Right cardiac atrium (tissue), 5 donors: ENCODE data around the gene LILRA2. TPM values are rescaled to one million over a fixed set of nuclear protein-coding genes. Genes with fewer than 3 reads are reported as not detected.
"Not testable (repeated sequence)": the region's sequence is repeated elsewhere in the genome, so short reads cannot be mapped to it uniquely, and the experiment has no call there.

ENCODE experiments used
- ATAC-seq, 2 donors: fragments of 200-7000 bp; cut with Tn5 transposase; one replicate each; pipeline versions ENCODE4 v1.8.0 to v1.9.1; 2020; ENCODE audit warnings: moderate library complexity in 2 of 2, mild to moderate bottlenecking in 1 of 2
- DNase-seq, 3 donors: peaks; one replicate each; pipeline ENCODE4 v3.0.0-alpha.2; 2020
- H3K27ac ChIP-seq: one replicate; pipeline ENCODE4 v1.5.1; 2013; ENCODE audit warnings: mild to moderate bottlenecking, low read length, control low read depth, moderate library complexity
- H3K27me3 ChIP-seq: one replicate; pipeline ENCODE4 v1.6.1; 2013; ENCODE audit not compliant: control insufficient read depth, insufficient read depth
- H3K4me1 ChIP-seq: one replicate; pipeline ENCODE4 v1.6.1; 2013; ENCODE audit warnings: low read length; ENCODE audit not compliant: control insufficient read depth, insufficient read depth
- H3K4me3 ChIP-seq: one replicate; pipeline ENCODE4 v1.5.1; 2013; ENCODE audit warnings: low read length, control low read depth
- H3K9me3 ChIP-seq: one replicate; pipeline ENCODE4 v1.6.1; 2013; ENCODE audit warnings: low read length; ENCODE audit not compliant: control insufficient read depth
- WGBS: extraction: QIAGEN DNeasy Blood & Tissue Kit; methylation state at CpG from one replicate; pipeline ENCODE4 v1.1.7; 2013; 5-methylcytosine and 5-hydroxymethylcytosine counted together
- intact Hi-C, 4 donors: fragments of 100-400 bp; cut with DNase I; formaldehyde crosslinking; loops; one replicate each; pipeline versions ENCODE4 v1.11.0 to v1.14.0; 2022 to 2023
- polyA plus RNA-seq: library from polyadenylated mRNA; stranded (reverse); fragments of 200-250 nt; gene quantifications from one replicate; pipeline ENCODE4 v1.2.3, GENCODE V29; 2013
- total RNA-seq, 4 donors: library from RNA; stranded (reverse); fragmentation: NEBNext Ultra II Directional; extraction: Animal tissue kit (Norgen Biotek cat#: 25700); gene quantifications; one replicate each; pipeline ENCODE4 v1.2.1, GENCODE V29; 2021
- donor health status: healthy with polysubstance abuse.
- donor health status: DM: no; HTN: yes; CAD: no.
- donor health status: DM: no; HTN: no; CAD: no.
- donor health status: DM: no; HTN: yes; CAD: no; lungs with severe emphysema.
- donor health status: DM: yes; HTN: yes; CAD: no.

Gene LILRA2
- total and polyA plus RNA-seq, 5 donors: 0.88 to 5.6 (median 2.7) TPM

DNA sequence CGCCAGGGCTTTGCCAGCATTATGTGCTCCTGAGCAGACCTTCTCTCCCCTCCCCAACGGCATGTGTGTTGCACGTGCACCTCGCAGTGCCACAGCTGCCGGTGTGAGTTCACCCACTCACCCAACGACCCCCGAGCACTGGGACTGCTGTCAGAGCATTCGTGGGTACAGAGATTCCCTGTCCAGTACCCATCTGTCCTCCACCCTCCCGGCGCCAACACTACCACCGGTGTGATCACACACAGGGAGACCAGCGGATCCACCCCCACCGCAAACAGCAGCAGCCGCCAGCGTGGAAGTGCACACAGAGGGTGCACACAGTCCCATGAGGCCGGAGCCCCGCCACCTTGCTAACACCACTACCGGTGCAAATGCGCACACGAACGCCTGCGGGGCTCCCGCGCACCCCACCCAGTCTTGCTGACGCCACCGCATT lies 35.8 kb downstream of the LILRA2 start:
- intact Hi-C loops: no loop called here
- Histone ChIP-seq H3K27ac (no peak overlapping the region), H3K27me3 (no peaks in the 10 kb centered on the region), H3K4me1 (no peaks in the 10 kb centered on the region), H3K4me3 (no peak overlapping the region), H3K9me3 (peaks cover 1% of the 10 kb centered on the region)
- ATAC-seq (no peak), DNase-seq (peak in 1 of 3 donors; percentile 41)
- WGBS: 86% methylated on average over 26 of the region's 26 CpGs

DNA sequence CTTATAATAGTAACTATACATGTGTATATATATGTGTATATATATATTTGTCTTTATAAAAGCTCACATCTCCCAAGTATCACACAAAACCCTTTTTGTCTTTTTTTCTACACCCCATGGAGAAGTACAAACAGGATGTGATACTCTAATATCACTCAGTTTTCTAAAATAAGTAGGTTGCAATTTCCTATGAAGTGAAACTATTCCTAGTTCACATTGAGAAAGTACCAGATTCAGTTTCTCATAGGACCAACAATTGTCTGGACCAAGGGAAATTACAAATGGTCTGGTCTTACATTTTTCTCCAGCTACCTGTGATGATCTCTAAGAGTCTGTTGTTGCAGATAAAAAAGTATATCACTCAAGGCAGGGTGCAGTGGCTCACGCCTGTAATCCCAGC lies 38.8 kb downstream of the LILRA2 start:
- peaks cover 1% of the 10 kb centered on the region for H3K9me3 ChIP-seq
- H3K27ac ChIP-seq: no peak overlapping the region
- no peak overlapping the region for H3K4me3 ChIP-seq
- H3K27me3 ChIP-seq: no peaks in the 10 kb centered on the region
- WGBS: 81% methylated on average over 1 of the region's 1 CpG
- H3K4me1 ChIP-seq: no peaks in the 10 kb centered on the region
- no peak for ATAC-seq
- no peak for DNase-seq
- intact Hi-C loops: no loop called here

DNA sequence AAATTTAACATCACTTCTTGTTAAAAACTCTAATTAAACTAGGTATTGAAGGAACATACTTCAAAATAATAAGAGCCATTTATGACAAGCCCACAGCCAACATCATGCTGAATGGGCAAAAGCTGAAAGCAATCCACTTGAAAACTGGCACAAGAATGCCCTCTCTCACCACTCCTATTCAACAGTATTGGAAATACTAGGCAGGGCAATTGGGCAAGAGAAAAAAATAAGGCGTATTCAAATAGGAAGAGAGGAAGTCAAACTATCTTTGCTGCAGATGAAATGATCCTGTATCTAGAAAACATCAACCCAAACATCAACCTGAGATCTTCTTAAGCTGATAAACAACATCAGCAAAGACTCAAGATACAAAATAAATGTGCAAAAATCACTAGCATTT lies 41.1 kb downstream of the LILRA2 start:
- no peak for ATAC-seq
- DNase-seq: no peak
- 81% methylated on average over 1 of the region's 1 CpG for WGBS
- Histone ChIP-seq H3K4me1 (no peaks in the 10 kb centered on the region), H3K9me3 (peaks cover 1% of the 10 kb centered on the region), H3K4me3 (no peak overlapping the region), H3K27me3 (no peaks in the 10 kb centered on the region), H3K27ac (no peak overlapping the region)
- intact Hi-C loops: no loop called here

DNA sequence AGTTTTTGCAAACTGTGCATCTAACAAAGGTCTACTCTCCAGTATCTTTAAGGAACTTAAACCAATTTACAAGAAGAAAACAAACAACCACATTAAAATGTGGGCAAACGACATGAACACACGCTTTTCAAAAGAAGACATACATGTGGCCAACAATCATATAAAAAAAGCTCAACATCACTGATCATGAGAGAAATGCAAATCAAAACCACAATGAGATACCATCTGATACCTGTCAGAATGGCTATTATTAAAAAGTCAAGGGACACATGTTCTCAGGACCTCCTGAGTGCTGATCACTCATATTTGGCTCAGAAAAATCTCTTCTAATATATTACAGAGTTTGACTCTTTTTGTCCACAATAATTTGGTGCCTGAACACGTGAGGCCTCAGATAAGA lies 42.5 kb downstream of the LILRA2 start:
- peaks cover 1% of the 10 kb centered on the region for H3K9me3 ChIP-seq
- intact Hi-C loops: no loop called here
- H3K4me3 ChIP-seq: no peak overlapping the region
- DNase-seq (no peak), ATAC-seq (no peak)
- H3K4me1 ChIP-seq: no peaks in the 10 kb centered on the region
- H3K27me3 ChIP-seq: no peaks in the 10 kb centered on the region
- no peak overlapping the region for H3K27ac ChIP-seq
- WGBS: 60% methylated on average over 3 of the region's 3 CpGs

DNA sequence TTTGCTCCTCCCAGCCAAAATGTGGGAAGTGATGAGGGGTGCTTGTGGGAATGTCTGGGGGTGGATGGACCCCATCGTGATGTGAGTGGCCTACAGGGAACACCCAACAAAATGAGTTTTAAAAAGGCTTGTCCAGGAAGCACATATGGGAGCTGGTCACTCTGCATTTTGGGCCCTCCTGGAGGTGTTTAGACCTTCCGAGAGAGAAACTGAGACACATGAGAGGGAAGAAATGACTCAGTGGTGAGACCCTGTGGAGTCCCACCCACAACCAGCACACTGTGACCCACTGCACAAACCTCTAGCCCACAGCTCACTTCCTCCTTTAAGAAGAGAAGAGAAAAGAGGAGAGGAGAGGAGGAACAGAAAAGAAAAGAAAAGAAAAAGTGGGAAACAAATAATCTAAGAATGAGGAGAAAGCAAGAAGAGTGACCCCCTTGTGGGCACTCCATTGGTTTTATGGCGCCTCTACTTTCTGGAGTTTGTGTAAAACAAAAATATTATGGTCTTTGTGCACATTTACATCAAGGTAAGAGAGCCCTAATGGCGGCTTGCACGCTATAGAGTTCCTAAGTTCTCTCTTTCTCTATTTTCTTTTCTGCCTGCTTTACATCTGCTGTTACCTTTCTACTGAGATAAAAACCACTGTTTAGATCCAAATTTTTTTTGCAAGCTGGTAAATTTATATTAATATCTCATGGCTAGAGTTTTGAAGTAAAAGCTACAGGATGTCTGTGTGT lies 43.4 kb downstream of the LILRA2 start:
- intact Hi-C loops: no loop called here
- H3K4me3 ChIP-seq: no peak overlapping the region
- no peaks in the 10 kb centered on the region for H3K27me3 ChIP-seq
- DNase-seq: peak in 1 of 3 donors; percentile 1
- H3K4me1 ChIP-seq: no peaks in the 10 kb centered on the region
- no peaks in the 10 kb centered on the region for H3K9me3 ChIP-seq
- ATAC-seq: no peak
- 45% methylated on average over 5 of the region's 5 CpGs for WGBS
- H3K27ac ChIP-seq: no peak overlapping the region

DNA sequence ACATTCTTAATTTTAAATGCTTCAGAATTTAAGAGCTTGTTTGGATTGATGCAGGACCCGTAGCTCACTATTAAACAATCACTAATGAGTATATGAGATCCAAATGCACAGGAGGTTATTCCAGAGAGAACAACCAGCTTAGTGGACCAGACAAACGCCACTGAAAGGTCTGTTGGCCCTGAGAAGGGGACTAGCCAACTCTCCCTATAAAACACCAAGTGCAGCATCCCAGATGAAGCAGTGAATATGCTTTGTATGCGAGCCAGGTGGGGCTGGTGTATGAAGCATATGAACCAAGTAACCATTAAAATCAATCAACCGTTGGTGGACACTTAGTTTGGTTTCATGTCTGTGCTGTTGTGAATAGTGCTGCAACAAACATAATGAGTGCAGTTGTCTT lies 46.9 kb downstream of the LILRA2 start:
- no peaks in the 10 kb centered on the region for H3K27me3 ChIP-seq
- DNase-seq: no peak
- no peak for ATAC-seq
- no peaks in the 10 kb centered on the region for H3K4me1 ChIP-seq
- no peak overlapping the region for H3K27ac ChIP-seq
- 68% methylated on average over 4 of the region's 4 CpGs for WGBS
- no peaks in the 10 kb centered on the region for H3K9me3 ChIP-seq
- intact Hi-C loops: no loop called here
- no peak overlapping the region for H3K4me3 ChIP-seq

DNA sequence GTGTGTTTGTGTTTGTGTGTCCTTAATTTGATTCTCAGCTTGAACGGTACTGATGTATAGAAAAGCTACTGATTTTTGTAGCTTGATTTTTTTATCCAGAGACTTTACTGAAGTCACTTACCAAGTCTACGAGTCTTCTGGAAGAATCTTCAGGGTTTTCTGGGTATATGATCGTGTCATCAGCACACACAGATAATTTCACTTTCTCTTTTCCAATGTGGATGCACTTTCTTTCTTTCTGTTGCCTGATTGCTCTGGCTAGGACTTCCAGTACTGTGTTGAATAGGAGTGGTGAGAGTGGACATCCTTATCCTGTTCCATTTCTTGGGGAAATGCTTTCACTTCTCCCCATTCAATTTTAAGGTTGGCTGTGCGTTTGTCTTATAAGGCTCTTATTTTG lies 48.8 kb downstream of the LILRA2 start:
- WGBS: 61% methylated on average over 4 of the region's 4 CpGs
- Histone ChIP-seq H3K4me3 (no peak overlapping the region), H3K27ac (no peak overlapping the region)

DNA sequence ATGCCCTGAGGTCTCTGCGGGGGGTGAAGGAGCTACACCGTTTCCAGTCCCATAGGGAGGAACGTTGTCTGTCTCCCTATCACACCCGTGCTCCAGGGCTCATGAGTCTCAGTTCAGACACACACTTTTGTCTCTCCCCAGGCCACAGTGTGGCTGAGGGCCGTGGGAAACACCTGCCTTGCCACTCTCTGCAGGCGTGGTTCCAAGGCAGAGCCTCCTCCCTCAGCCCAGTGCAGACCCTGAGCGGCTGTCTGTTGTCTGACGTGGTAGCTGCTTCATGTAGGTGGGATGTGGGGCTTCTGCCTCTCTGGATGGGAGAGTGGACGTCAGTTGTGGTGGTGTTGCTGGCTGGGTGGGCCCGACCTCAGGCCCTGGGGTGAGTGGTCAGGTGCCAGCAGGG lies 50.6 kb downstream of the LILRA2 start:
- DNase-seq, H3K27ac ChIP-seq, H3K4me1 ChIP-seq, H3K9me3 ChIP-seq, H3K27me3 ChIP-seq, intact Hi-C loops, ATAC-seq, H3K4me3 ChIP-seq: not testable (repeated sequence)
- WGBS: 69% methylated on average over 10 of the region's 10 CpGs

More for the DNA sequence above, 48.8 kb downstream of the LILRA2 start:
- ATAC-seq (no peak), DNase-seq (no peak)
- H3K4me1 ChIP-seq: no peaks in the 10 kb centered on the region
- H3K9me3 ChIP-seq: no peaks in the 10 kb centered on the region
- intact Hi-C loops: no loop called here
- no peaks in the 10 kb centered on the region for H3K27me3 ChIP-seq

DNA sequence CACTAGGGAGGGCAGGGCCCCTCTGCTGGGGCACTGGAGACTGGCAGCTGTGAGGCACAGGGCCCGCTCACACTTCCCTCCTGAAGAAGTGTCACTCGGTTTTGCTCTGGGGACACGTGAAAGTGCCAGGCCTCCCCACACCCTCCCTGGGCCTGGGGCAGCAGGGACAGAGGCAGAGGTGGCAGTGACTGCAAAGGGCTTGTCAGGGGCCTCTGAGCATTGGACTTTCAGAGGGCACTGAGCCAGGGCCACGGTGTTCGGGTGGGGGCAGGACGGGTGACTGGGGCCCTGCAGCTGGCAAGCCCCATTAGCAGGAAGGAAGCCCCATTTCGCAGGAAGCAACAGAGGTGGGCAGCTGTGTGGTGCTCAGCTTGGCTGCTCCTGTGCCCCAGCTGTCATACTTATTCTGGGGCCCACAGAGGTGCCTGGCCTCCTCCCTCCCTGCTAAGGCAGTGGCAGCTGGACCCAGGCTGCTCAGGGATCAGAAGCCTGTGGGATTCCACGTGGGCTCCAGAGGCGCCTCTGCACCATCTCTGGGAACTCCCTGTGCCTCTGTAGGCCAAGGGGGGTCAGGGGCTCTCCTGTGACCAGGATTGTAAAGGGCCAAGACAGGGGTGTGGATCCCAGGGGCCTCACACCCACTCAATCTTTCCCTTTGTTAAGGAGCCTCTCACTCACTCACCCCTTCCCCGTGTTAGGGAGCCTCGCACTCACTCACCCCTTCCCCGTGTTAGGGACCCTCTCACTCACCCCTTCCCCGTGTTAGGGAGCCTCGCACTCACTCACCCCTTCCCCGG lies 51.5 kb downstream of the LILRA2 start:
- H3K9me3 ChIP-seq, H3K4me3 ChIP-seq, H3K27me3 ChIP-seq, H3K27ac ChIP-seq, ATAC-seq, DNase-seq, intact Hi-C loops, H3K4me1 ChIP-seq: not testable (repeated sequence)
- WGBS: 73% methylated on average over 9 of the region's 15 CpGs

DNA sequence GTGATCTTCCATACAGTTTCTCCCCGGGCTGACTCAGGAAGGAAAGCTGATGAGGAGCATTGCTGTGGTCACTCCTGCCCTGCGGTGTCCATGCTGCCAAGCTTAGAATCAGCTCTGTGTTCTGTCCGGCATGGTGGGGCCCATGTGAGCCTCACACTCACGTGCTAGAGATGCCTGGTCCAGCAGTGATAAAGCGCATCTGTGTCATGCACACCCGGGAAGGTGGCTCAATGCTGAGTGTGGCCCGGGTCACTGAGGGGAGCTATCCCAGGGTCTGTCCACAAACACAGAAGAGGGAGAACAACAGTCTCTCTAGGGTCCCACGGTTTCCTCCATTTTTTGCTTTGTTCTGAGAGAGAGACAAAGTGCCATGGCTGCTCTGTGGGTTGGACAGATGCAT lies 53.2 kb downstream of the LILRA2 start:
- 78% methylated on average over 8 of the region's 8 CpGs for WGBS
- intact Hi-C loops: no loop called here
- Histone ChIP-seq H3K9me3 (no peaks in the 10 kb centered on the region), H3K4me3 (no peak overlapping the region), H3K27me3 (no peaks in the 10 kb centered on the region), H3K27ac (no peak overlapping the region), H3K4me1 (no peaks in the 10 kb centered on the region)
- DNase-seq: no peak
- no peak for ATAC-seq

DNA sequence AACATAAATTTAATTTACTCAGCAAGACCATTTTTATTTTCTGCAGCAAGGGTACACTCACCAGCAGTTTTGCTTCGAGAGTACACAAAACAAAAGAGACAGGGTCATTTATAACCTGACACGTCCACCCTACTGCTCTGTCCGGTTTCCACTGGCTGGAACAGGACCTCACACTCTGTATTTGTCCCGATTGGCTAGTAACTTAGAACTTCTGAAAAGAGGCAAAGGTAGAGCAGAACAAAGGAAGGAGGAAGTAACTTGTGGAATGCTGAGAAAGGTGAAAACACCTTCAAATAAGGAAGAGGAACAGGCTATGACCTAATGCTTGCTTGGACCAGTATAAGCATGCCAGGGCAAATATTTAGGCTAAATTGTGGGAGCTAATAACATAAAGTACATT lies 54.3 kb downstream of the LILRA2 start:
- intact Hi-C loops, H3K27me3 ChIP-seq, H3K27ac ChIP-seq, H3K4me1 ChIP-seq, H3K9me3 ChIP-seq, DNase-seq, ATAC-seq, H3K4me3 ChIP-seq: not testable (repeated sequence)
- WGBS: 52% methylated on average over 4 of the region's 4 CpGs
